PFSK-1 (cell line): ENCODE measurements around the gene TAF4B.

ENCODE experiments used
- FOXP2 ChIP-seq: optimal IDR thresholded peaks from 2 replicates; pipeline ENCODE3; 2011; ENCODE audit warnings: borderline replicate concordance, control low read depth, inconsistent platforms; ENCODE audit not compliant: insufficient read depth; ENCODE audit errors: extremely low read length, extremely low read depth
- POLR2AphosphoS5 ChIP-seq: IDR thresholded peaks from 2 replicates; pipeline ENCODE4 v1.6.1; 2012; ENCODE audit warnings: low read depth, mild to moderate bottlenecking, control low read depth, low read length, moderate library complexity
- REST ChIP-seq, 2 experiments: IDR thresholded peaks; 2 replicates each; pipeline versions ENCODE4 v1.6.1 to v1.8.0; 2011 to 2012; ENCODE audit warnings: low read depth in 2 of 2, low read length in 2 of 2, control low read depth in 1 of 2, inconsistent platforms in 1 of 2, mild to moderate bottlenecking in 1 of 2, moderate library complexity in 1 of 2; ENCODE audit not compliant: insufficient read depth in 1 of 2
- SIN3A ChIP-seq: IDR thresholded peaks from 2 replicates; pipeline ENCODE4 v1.6.1; 2012; ENCODE audit warnings: mild to moderate bottlenecking, low read length, moderate library complexity, borderline replicate concordance; ENCODE audit not compliant: insufficient read depth
- TAF1 ChIP-seq: IDR thresholded peaks from 2 replicates; pipeline ENCODE4 v1.6.1; 2012; ENCODE audit warnings: low read length, control low read depth, borderline replicate concordance; ENCODE audit not compliant: insufficient read depth

- TF ChIP-seq REST (IDR thresholded peaks at IDR 0.05; ENCODE audit: insufficient read depth in 1 of 2, low read depth in 2 of 2, low read length in 2 of 2) (no peak), POLR2AphosphoS5 (no peak), FOXP2 (no peak), TAF1 (no peak), SIN3A (no peak)
These were observed 149.9 kb downstream of the TAF4B start for GRCh38 chr18:26376105-26376504.
